OCI-LY1 (cell line): ENCODE data around the gene ZKSCAN8.

Experiments
- H2AFZ ChIP-seq: fragments of 200-600 bp; sonication (generic), shearing (Covaris generic); 2 replicates; pipeline ENCODE4 v1.6.0; 2014; ENCODE audit warnings: antibody characterized with exemption, mild to moderate bottlenecking, low read length
- H3F3A ChIP-seq: fragments of 200-600 bp; sonication (generic), shearing (Covaris generic); 2 replicates; pipeline ENCODE4 v1.6.0; 2014; ENCODE audit warnings: mild to moderate bottlenecking, antibody characterized with exemption, low read length, moderate library complexity; ENCODE audit not compliant: insufficient read depth
- H3K27ac ChIP-seq: fragments of 200-600 bp; sonication (generic); 2 replicates; pipeline ENCODE4 v1.5.1; 2014; ENCODE audit warnings: low read length, mixed run types, mild to moderate bottlenecking, low read depth; ENCODE audit not compliant: poor library complexity, severe bottlenecking
- H3K27me3 ChIP-seq: fragments of 200-600 bp; sonication (generic); 2 replicates; pipeline ENCODE4 v1.6.0; 2014; ENCODE audit warnings: antibody characterized with exemption, mild to moderate bottlenecking, low read length, moderate library complexity; ENCODE audit not compliant: insufficient read depth
- H3K36me3 ChIP-seq: fragments of 200-600 bp; sonication (generic); 2 replicates; pipeline ENCODE4 v1.6.1; 2014; ENCODE audit warnings: mild to moderate bottlenecking, antibody characterized with exemption, low read length, moderate library complexity, mixed read lengths; ENCODE audit not compliant: insufficient read depth
- H3K4me1 ChIP-seq: fragments of 200-600 bp; sonication (generic); 2 replicates; pipeline ENCODE4 v1.5.1; 2014; ENCODE audit warnings: mild to moderate bottlenecking, low read length, moderate library complexity; ENCODE audit not compliant: insufficient read depth, severe bottlenecking
- H3K4me2 ChIP-seq: fragments of 200-600 bp; sonication (generic), shearing (Covaris generic); 2 replicates; pipeline ENCODE4 v1.6.1; 2014; ENCODE audit warnings: low read length
- H3K4me3 ChIP-seq: fragments of 200-600 bp; sonication (generic); 2 replicates; pipeline ENCODE4 v1.5.1; 2014; ENCODE audit warnings: low read length, low read depth, mild to moderate bottlenecking, mixed read lengths; ENCODE audit not compliant: poor library complexity, severe bottlenecking
- H3K79me2 ChIP-seq: fragments of 200-600 bp; shearing (Covaris generic); 2 replicates; pipeline ENCODE4 v1.6.1; 2016; ENCODE audit warnings: mixed run types, low read length, mixed read lengths; ENCODE audit not compliant: insufficient read depth
- H3K9ac ChIP-seq: fragments of 200-600 bp; sonication (generic), shearing (Covaris generic); 2 replicates; pipeline ENCODE4 v1.6.1; 2014; ENCODE audit warnings: mild to moderate bottlenecking, low read length, mixed read lengths
- H3K9me2 ChIP-seq: fragments of 200-600 bp; sonication (generic), shearing (Covaris generic); 2 replicates; pipeline ENCODE4 v1.6.1; 2014; ENCODE audit warnings: low read depth, mild to moderate bottlenecking, low read length, mixed read lengths
- H3K9me3 ChIP-seq: fragments of 200-600 bp; shearing (Covaris generic); 2 replicates; pipeline ENCODE4 v1.6.1; 2014; ENCODE audit warnings: low read length, mixed read lengths
- H4K20me1 ChIP-seq: fragments of 200-600 bp; sonication (generic), shearing (Covaris generic); 2 replicates; pipeline ENCODE4 v1.6.0; 2016; ENCODE audit warnings: mild to moderate bottlenecking, low read length; ENCODE audit not compliant: insufficient read depth
- CTCF ChIP-seq: fragments of 200-600 bp; sonication (generic), shearing (Covaris generic); IDR thresholded peaks from 2 replicates; pipeline ENCODE4 v1.5.1; 2017; ENCODE audit warnings: mild to moderate bottlenecking, antibody characterized with exemption, low read length, moderate library complexity, mixed read lengths
- EZH2 ChIP-seq: fragments of 200-600 bp; sonication (generic), shearing (Covaris generic); IDR thresholded peaks from 2 replicates; pipeline ENCODE4 v1.8.0; 2017; ENCODE audit warnings: borderline replicate concordance, mixed run types, mild to moderate bottlenecking, antibody characterized with exemption, low read length, moderate library complexity, mixed read lengths

The ZKSCAN8 gene

GRCh38 chr6:28134015-28134414 is 7.7 kb upstream of the ZKSCAN8 start:
- no peak overlapping the region for H3K4me2 ChIP-seq

GRCh38 chr6:28134716-28135115 is 7.0 kb upstream of the ZKSCAN8 start:
- Histone ChIP-seq H3K9ac (no peak overlapping the region), H3K9me2 (no peaks in the 10 kb centered on the region), H3K4me2 (no peak overlapping the region), H3K27me3 (no peaks in the 10 kb centered on the region), H3K36me3 (peaks cover 30% of the 10 kb centered on the region), H3K4me3 (no peak overlapping the region), H3F3A (no peaks in the 10 kb centered on the region), H4K20me1 (no peaks in the 10 kb centered on the region), H3K27ac (no peak overlapping the region), H3K9me3 (no peaks in the 10 kb centered on the region), H3K79me2 (peaks cover 11% of the 10 kb centered on the region), H2AFZ (no peak overlapping the region), H3K4me1 (peaks cover 30% of the 10 kb centered on the region)
- TF ChIP-seq CTCF (no peak), EZH2 (no peak)

More at GRCh38 chr6:28134015-28134414, 7.7 kb upstream of the ZKSCAN8 start:
- no peak overlapping the region for H3K4me3 ChIP-seq
- peaks cover 30% of the 10 kb centered on the region for H3K4me1 ChIP-seq
- no peak overlapping the region for H3K27ac ChIP-seq
- peaks cover 14% of the 10 kb centered on the region for H3K79me2 ChIP-seq
- no peaks in the 10 kb centered on the region for H3K9me2 ChIP-seq
- peaks cover 37% of the 10 kb centered on the region for H3K36me3 ChIP-seq
- H3F3A ChIP-seq, result no peaks in the 10 kb centered on the region
- TF ChIP-seq CTCF (peak; percentile 46), EZH2 (no peak)
- no peaks in the 10 kb centered on the region for H3K27me3 ChIP-seq
- no peaks in the 10 kb centered on the region for H4K20me1 ChIP-seq
- no peak overlapping the region for H3K9ac ChIP-seq
- no peak overlapping the region for H2AFZ ChIP-seq
- no peaks in the 10 kb centered on the region; the same call in 1 of the 2 replicates for H3K9me3 ChIP-seq

GRCh38 chr6:28135393-28135792 is 6.3 kb upstream of the ZKSCAN8 start:
- no peak overlapping the region for H2AFZ ChIP-seq
- H3K79me2 ChIP-seq, result peaks cover 11% of the 10 kb centered on the region
- no peaks in the 10 kb centered on the region for H4K20me1 ChIP-seq
- H3K27ac ChIP-seq, result peak overlapping the region; percentile 89
- H3K4me2 ChIP-seq, result peak overlapping the region; percentile 89
- H3F3A ChIP-seq, result no peaks in the 10 kb centered on the region
- H3K4me3 ChIP-seq, result peak overlapping the region; percentile 79
- H3K36me3 ChIP-seq, result peaks cover 23% of the 10 kb centered on the region
- no peaks in the 10 kb centered on the region for H3K9me2 ChIP-seq
- no peaks in the 10 kb centered on the region for H3K27me3 ChIP-seq
- TF ChIP-seq CTCF (no peak), EZH2 (no peak)
- peaks cover 33% of the 10 kb centered on the region for H3K4me1 ChIP-seq
- H3K9me3 ChIP-seq, result no peaks in the 10 kb centered on the region
- H3K9ac ChIP-seq, result peak overlapping the region; percentile 94
